BLaER1 treated with 17β-estradiol and CSF1 and Interleukin-3, amounts not matched to agents 10 nM and 100 nM (cell line): ENCODE measurements around the gene CPA5.

Experiments
- H3K27ac ChIP-seq, 11 experiments: shearing (Covaris generic); formaldehyde crosslinking; 2 replicates each; pipeline ENCODE4 v1.8.1; 2022
- H3K27me3 ChIP-seq, 11 experiments: shearing (Covaris generic); formaldehyde crosslinking; 2 replicates each; pipeline ENCODE4 v1.8.1; 2022
- H3K36me3 ChIP-seq, 11 experiments: shearing (Covaris generic); formaldehyde crosslinking; 2 replicates each; pipeline ENCODE4 v1.8.1; 2022
- H3K4me1 ChIP-seq, 10 experiments: shearing (Covaris generic); formaldehyde crosslinking; 2 replicates each; pipeline ENCODE4 v1.8.1; 2022
- H3K4me2 ChIP-seq, 11 experiments: shearing (Covaris generic); formaldehyde crosslinking; 2 replicates each; pipeline ENCODE4 v1.8.1; 2022
- H3K4me3 ChIP-seq, 10 experiments: shearing (Covaris generic); formaldehyde crosslinking; 2 replicates each; pipeline ENCODE4 v1.8.1; 2022
- H3K9ac ChIP-seq, 11 experiments: shearing (Covaris generic); formaldehyde crosslinking; 2 replicates each; pipeline ENCODE4 v1.8.1; 2022
- H3K9me3 ChIP-seq, 11 experiments: shearing (Covaris generic); formaldehyde crosslinking; replicated peaks in 1 of 11; 2 replicates each; pipeline ENCODE4 v1.8.1; 2022
- H4K20me1 ChIP-seq, 11 experiments: shearing (Covaris generic); formaldehyde crosslinking; 2 replicates each; pipeline ENCODE4 v1.8.1; 2022
- Cebpa-rat ChIP-seq, 11 experiments: shearing (Covaris generic); IDR thresholded peaks; 2 replicates each; pipeline ENCODE4 v1.8.1; 2022

The CPA5 gene

GRCh38 chr7:130409067-130409711 lies 64.6 kb downstream of the CPA5 start:
- H3K27ac ChIP-seq = no peak overlapping the region
- H3K9ac ChIP-seq = no peak overlapping the region
- H4K20me1 ChIP-seq = no peaks in the 10 kb centered on the region
- H3K4me3 ChIP-seq = no peak overlapping the region
- H3K9me3 ChIP-seq = no peaks in the 10 kb centered on the region
- no peaks in the 10 kb centered on the region for H3K4me1 ChIP-seq
- no peaks in the 10 kb centered on the region for H3K27me3 ChIP-seq
- H3K36me3 ChIP-seq = peaks cover 18 to 57% (median 31%) of the 10 kb centered on the region in 11 experiments; a peak in 21 of 22 replicates
- TF ChIP-seq Cebpa-rat (IDR thresholded peaks at IDR 0.05) = no peak
- H3K4me2 ChIP-seq = no peak overlapping the region

GRCh38 chr7:130409712-130410072 lies 65.1 kb downstream of the CPA5 start:
- Histone ChIP-seq H4K20me1 (no peaks in the 10 kb centered on the region), H3K4me2 (no peak overlapping the region), H3K4me3 (no peak overlapping the region), H3K27me3 (no peaks in the 10 kb centered on the region), H3K36me3 (peaks cover 14 to 57% (median 29%) of the 10 kb centered on the region in 11 experiments; a peak in 21 of 22 replicates), H3K27ac (no peak overlapping the region), H3K4me1 (peaks cover 0 to 3% (median under 1%) of the 10 kb centered on the region in 10 experiments; a peak in 10 of 20 replicates), H3K9me3 (no peaks in the 10 kb centered on the region), H3K9ac (no peak overlapping the region)
- TF ChIP-seq Cebpa-rat (IDR thresholded peaks at IDR 0.05) = no peak

- no peak overlapping the region for H3K4me2 ChIP-seq
- H3K9me3 ChIP-seq = no peaks in the 10 kb centered on the region
- H4K20me1 ChIP-seq = no peaks in the 10 kb centered on the region
- H3K36me3 ChIP-seq = peaks cover 14 to 63% (median 29%) of the 10 kb centered on the region in 11 experiments; a peak in 21 of 22 replicates
- H3K27me3 ChIP-seq = no peaks in the 10 kb centered on the region
- peaks cover 0 to 11% (median 9%) of the 10 kb centered on the region in 10 experiments; a peak in 13 of 20 replicates for H3K4me1 ChIP-seq
- no peak overlapping the region for H3K27ac ChIP-seq
- TF ChIP-seq Cebpa-rat (IDR thresholded peaks at IDR 0.05) = no peak
- no peak overlapping the region for H3K4me3 ChIP-seq
- no peak overlapping the region for H3K9ac ChIP-seq
Observed at GRCh38 chr7:130410868-130411541, 66.4 kb downstream of the CPA5 start.

- Histone ChIP-seq H3K27me3 (no peaks in the 10 kb centered on the region), H3K4me1 (peaks cover 0 to 20% (median 13%) of the 10 kb centered on the region in 10 experiments; a peak in 13 of 20 replicates), H3K9ac (no peak overlapping the region), H4K20me1 (no peaks in the 10 kb centered on the region), H3K36me3 (peaks cover 14 to 69% (median 29%) of the 10 kb centered on the region in 11 experiments; a peak in 21 of 22 replicates), H3K4me2 (no peak overlapping the region), H3K4me3 (no peak overlapping the region), H3K27ac (no peak overlapping the region), H3K9me3 (no peaks in the 10 kb centered on the region)
- no peak for TF ChIP-seq Cebpa-rat (IDR thresholded peaks at IDR 0.05)
Observed at GRCh38 chr7:130413201-130413600, 68.6 kb downstream of the CPA5 start.

GRCh38 chr7:130415006-130415405 lies 70.4 kb downstream of the CPA5 start:
- H3K27ac ChIP-seq = no peak overlapping the region
- no peak overlapping the region for H3K9ac ChIP-seq
- no peak for TF ChIP-seq Cebpa-rat (IDR thresholded peaks at IDR 0.05)
- no peaks in the 10 kb centered on the region for H3K27me3 ChIP-seq
- H3K4me2 ChIP-seq = peak overlapping the region in 8 of 11 experiments; percentile 3 to 38 (median 12); a peak in 8 of 22 replicates
- H3K9me3 ChIP-seq = no peaks in the 10 kb centered on the region
- H3K4me3 ChIP-seq = no peak overlapping the region
- peaks cover 0 to 20% (median 13%) of the 10 kb centered on the region in 10 experiments; a peak in 13 of 20 replicates for H3K4me1 ChIP-seq
- H3K36me3 ChIP-seq = peaks cover 10 to 61% (median 24%) of the 10 kb centered on the region in 11 experiments; a peak in 20 of 22 replicates
- no peaks in the 10 kb centered on the region for H4K20me1 ChIP-seq

GRCh38 chr7:130417213-130417612 lies 72.6 kb downstream of the CPA5 start:
- Histone ChIP-seq H3K27ac (no peak overlapping the region), H3K9me3 (no peaks in the 10 kb centered on the region), H3K4me2 (peak overlapping the region in 4 of 11 experiments; percentile 4 to 18 (median 12); a peak in 3 of 22 replicates), H3K36me3 (peaks cover 7 to 64% (median 22%) of the 10 kb centered on the region in 11 experiments; a peak in 15 of 22 replicates), H3K9ac (no peak overlapping the region), H3K4me3 (no peak overlapping the region), H3K4me1 (peaks cover 0 to 20% (median 13%) of the 10 kb centered on the region in 10 experiments; a peak in 13 of 20 replicates), H4K20me1 (no peaks in the 10 kb centered on the region), H3K27me3 (no peaks in the 10 kb centered on the region)
- TF ChIP-seq Cebpa-rat (IDR thresholded peaks at IDR 0.05) = no peak

- Histone ChIP-seq H3K9ac (no peak overlapping the region), H3K9me3 (no peaks in the 10 kb centered on the region), H3K4me3 (no peak overlapping the region), H4K20me1 (no peaks in the 10 kb centered on the region), H3K36me3 (peaks cover 0 to 66% (median 18%) of the 10 kb centered on the region in 11 experiments; a peak in 15 of 22 replicates), H3K4me2 (no peak overlapping the region), H3K4me1 (peaks cover 0 to 20% (median 13%) of the 10 kb centered on the region in 10 experiments; a peak in 13 of 20 replicates), H3K27ac (no peak overlapping the region), H3K27me3 (no peaks in the 10 kb centered on the region)
- no peak for TF ChIP-seq Cebpa-rat (IDR thresholded peaks at IDR 0.05)
Observed at GRCh38 chr7:130418306-130418705, 73.7 kb downstream of the CPA5 start.
